Endodermal cell (in vitro differentiated cells): Measurements from ENCODE around the gene PIP5KL1. TPM values are rescaled to one million over a fixed set of nuclear protein-coding genes. Genes with fewer than 3 reads are reported as not detected.

Experiments used
- DNase-seq: peaks from one replicate; pipeline ENCODE4 v3.0.0-alpha.2; 2017
- H3K27ac ChIP-seq: 2 replicates; pipeline ENCODE4 v1.5.1; 2013; ENCODE audit warnings: mild to moderate bottlenecking, low read depth, low read length, moderate library complexity
- H3K27me3 ChIP-seq: 2 replicates; pipeline ENCODE4 v1.6.1; 2013; ENCODE audit warnings: mild to moderate bottlenecking, low read length, moderate library complexity; ENCODE audit not compliant: insufficient read depth, control insufficient read depth, poor library complexity, severe bottlenecking
- H3K36me3 ChIP-seq: 2 replicates; pipeline ENCODE4 v1.7.0; 2013; ENCODE audit warnings: mild to moderate bottlenecking, low read length, moderate library complexity; ENCODE audit not compliant: control insufficient read depth, insufficient read depth
- H3K4me1 ChIP-seq: one replicate; pipeline ENCODE4 v1.7.0; 2013; ENCODE audit warnings: low read length; ENCODE audit not compliant: control insufficient read depth, insufficient read depth
- H3K4me3 ChIP-seq: 2 replicates; pipeline ENCODE4 v1.5.1; 2013; ENCODE audit warnings: mild to moderate bottlenecking, low read length, moderate library complexity
- H3K9ac ChIP-seq: 2 replicates; pipeline ENCODE4 v1.6.1; 2013; ENCODE audit warnings: mild to moderate bottlenecking, low read length, moderate library complexity; ENCODE audit not compliant: poor library complexity, severe bottlenecking; ENCODE audit errors: extremely low read depth
- H3K9me3 ChIP-seq: 2 replicates; pipeline ENCODE4 v1.6.1; 2013; ENCODE audit warnings: mild to moderate bottlenecking, low read length, moderate library complexity; ENCODE audit not compliant: control insufficient read depth
- H3K27ac Mint-ChIP-seq: 2 replicates; pipeline ENCODE4 v1.8.0; 2020; ENCODE audit warnings: mixed read lengths
- H3K27me3 Mint-ChIP-seq: 2 replicates; pipeline ENCODE4 v1.8.0; 2021; ENCODE audit warnings: mild to moderate bottlenecking, mixed read lengths; ENCODE audit not compliant: insufficient read depth
- H3K36me3 Mint-ChIP-seq: 2 replicates; pipeline ENCODE4 v1.8.0; 2020; ENCODE audit warnings: low read depth, mixed read lengths
- H3K4me1 Mint-ChIP-seq: 2 replicates; pipeline ENCODE4 v1.8.0; 2020; ENCODE audit warnings: mixed read lengths
- H3K4me3 Mint-ChIP-seq: 2 replicates; pipeline ENCODE4 v1.8.0; 2020; ENCODE audit warnings: mild to moderate bottlenecking, moderate library complexity, mixed read lengths
- H3K9me3 Mint-ChIP-seq: 2 replicates; pipeline ENCODE4 v1.8.0; 2020; ENCODE audit warnings: mild to moderate bottlenecking, mixed read lengths
- CTCF ChIP-seq: fragments of 200-600 bp; sonication (generic); conservative IDR thresholded peaks from 2 replicates; pipeline ENCODE4 v1.5.0; 2021; ENCODE audit warnings: antibody characterized with exemption, mild to moderate bottlenecking
- WGBS, 2 experiments: methylation state at CpG; one replicate each; pipeline versions ENCODE4 v1.1.5 to v1.1.7; 2013; ENCODE audit warnings: missing lambda C conversion rate in 2 of 2, mixed read lengths in 1 of 2; ENCODE audit not compliant: insufficient coverage in 1 of 2, insufficient read length in 1 of 2; 5-methylcytosine and 5-hydroxymethylcytosine counted together
- total RNA-seq, 2 donors: library from RNA; stranded (reverse); fragmentation: NEBNext Ultra II Directional in 1 of 2; extraction: Animal tissue kit (Norgen Biotek cat#: 25700) in 1 of 2; gene quantifications; 2 replicates in 1 of 2; 3 replicates in 1 of 2; pipeline ENCODE4 v1.2.1, GENCODE V29; 2021

The PIP5KL1 gene
- total RNA-seq, 2 donors from 2014 or later, result 6.6 to 9.3 TPM

GRCh38 chr9:127873223-127873691 lies 57.3 kb downstream of the PIP5KL1 start:
- no peak for TF ChIP-seq CTCF
- H3K4me1 Mint-ChIP-seq, result peaks cover 8% of the 10 kb centered on the region
- H3K4me3 Mint-ChIP-seq, result no peak overlapping the region
- H3K9me3 Mint-ChIP-seq, result no peaks in the 10 kb centered on the region
- 72 to 87% methylated on average over 2 to 19 of the region's 19 CpGs for WGBS, 2 experiments
- H3K27me3 Mint-ChIP-seq, result no peaks in the 10 kb centered on the region
- Histone ChIP-seq H3K36me3 (no peaks in the 10 kb centered on the region), H3K27ac (peak overlapping the region; percentile 74), H3K4me1 (peaks cover 8% of the 10 kb centered on the region), H3K27me3 (no peaks in the 10 kb centered on the region), H3K9me3 (no peaks in the 10 kb centered on the region), H3K9ac (no peak overlapping the region), H3K4me3 (no peak overlapping the region)
- DNase-seq, result peak; percentile 44
- no peak overlapping the region for H3K27ac Mint-ChIP-seq
- no peaks in the 10 kb centered on the region for H3K36me3 Mint-ChIP-seq

DNA sequence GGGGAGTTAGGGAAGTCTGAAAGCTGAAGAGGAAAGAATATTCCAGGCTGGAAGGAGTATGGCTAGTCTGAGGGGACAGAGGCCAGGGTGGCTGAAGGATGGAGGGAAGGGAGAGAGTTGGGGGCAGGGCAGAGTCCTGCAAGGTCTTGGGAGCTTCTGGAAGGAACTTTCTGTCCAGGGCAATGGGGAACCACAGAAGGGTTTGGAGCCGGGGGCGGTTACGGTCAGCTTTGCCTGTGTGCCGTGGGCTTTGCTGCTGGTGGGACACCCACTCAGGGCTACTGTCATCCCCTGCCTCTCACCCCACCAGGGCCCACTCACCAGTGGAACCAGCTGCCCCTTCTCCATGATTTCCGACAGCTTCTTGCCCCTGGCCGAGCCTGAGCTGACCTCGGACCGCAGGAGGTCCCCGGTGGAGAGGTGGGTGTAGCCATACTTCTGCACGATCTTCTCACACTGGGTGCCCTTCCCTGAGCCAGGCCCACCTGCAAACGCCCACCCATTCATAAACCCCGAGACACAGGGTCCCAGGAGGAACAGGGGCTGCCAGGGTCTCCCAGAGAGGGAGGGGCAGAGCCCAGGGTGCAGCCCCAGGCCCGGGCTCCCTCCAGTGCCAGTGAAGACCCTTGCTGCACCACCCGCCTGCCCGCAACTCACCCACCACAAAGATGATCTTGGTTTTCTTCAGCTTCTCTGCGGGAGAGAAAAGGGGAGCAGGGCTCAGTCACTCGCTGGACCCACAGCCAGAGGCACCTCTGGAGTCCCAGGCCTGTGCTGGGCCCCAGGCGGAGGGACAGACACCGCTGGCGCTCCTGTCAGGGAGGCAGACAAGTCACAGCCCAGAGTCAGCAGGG lies 58.0 kb downstream of the PIP5KL1 start:
- H3K4me3 ChIP-seq, result no peak overlapping the region
- H3K9me3 ChIP-seq, result no peaks in the 10 kb centered on the region
- H3K27me3 Mint-ChIP-seq, result no peaks in the 10 kb centered on the region
- no peaks in the 10 kb centered on the region for H3K36me3 Mint-ChIP-seq
- no peaks in the 10 kb centered on the region for H3K36me3 ChIP-seq
- H3K4me1 ChIP-seq, result peaks cover 3% of the 10 kb centered on the region
- H3K9ac ChIP-seq, result no peak overlapping the region
- H3K27ac Mint-ChIP-seq, result no peak overlapping the region
- H3K4me3 Mint-ChIP-seq, result no peak overlapping the region
- peaks cover 5% of the 10 kb centered on the region for H3K4me1 Mint-ChIP-seq
- no peaks in the 10 kb centered on the region for H3K9me3 Mint-ChIP-seq
- peak overlapping the region; percentile 74 for H3K27ac ChIP-seq
- H3K27me3 ChIP-seq, result no peaks in the 10 kb centered on the region
- no peak for DNase-seq
- no peak for TF ChIP-seq CTCF
- WGBS, 2 experiments, result 92 to 94% methylated on average over 11 to 20 of the region's 20 CpGs

GRCh38 chr9:127871531-127871930 lies 59.0 kb downstream of the PIP5KL1 start:
- Histone ChIP-seq H3K27ac (no peak overlapping the region), H3K27me3 (no peaks in the 10 kb centered on the region), H3K36me3 (no peaks in the 10 kb centered on the region), H3K4me3 (no peak overlapping the region), H3K9ac (no peak overlapping the region), H3K9me3 (no peaks in the 10 kb centered on the region), H3K4me1 (no peaks in the 10 kb centered on the region)
- H3K9me3 Mint-ChIP-seq, result no peaks in the 10 kb centered on the region
- no peaks in the 10 kb centered on the region for H3K27me3 Mint-ChIP-seq
- no peaks in the 10 kb centered on the region for H3K36me3 Mint-ChIP-seq
- no peak for TF ChIP-seq CTCF
- no peak overlapping the region for H3K4me3 Mint-ChIP-seq
- 86 to 88% methylated on average over 6 to 9 of the region's 9 CpGs for WGBS, 2 experiments
- H3K27ac Mint-ChIP-seq, result no peak overlapping the region
- no peak for DNase-seq
- no peaks in the 10 kb centered on the region for H3K4me1 Mint-ChIP-seq
